K562 (cell line): ENCODE results near the gene PLIN5. TPM values are rescaled to one million over a fixed set of nuclear protein-coding genes. Genes with fewer than 3 reads are reported as not detected.

Experiments
- ATAC-seq: fragments of 200-7000 bp; cut with Tn5 transposase; 3 replicates; pipeline ENCODE4 v1.9.1; 2020; ENCODE audit warnings: moderate library complexity
- BruUV-seq: library from RNA; stranded (reverse); fragments of 400-500 nt; replicated peaks from 2 replicates; lab custom pipeline; 2021; lab: Mats Ljungman, UMichigan
- CTCF ChIA-PET: fragments of 300-600 bp; formaldehyde crosslinking; extraction: SDS; loops from one replicate; lab custom pipeline; 2021; ENCODE audit warnings: low intra/inter-chr PET ratio; lab: Yijun Ruan, JAX
- POLR2A ChIA-PET: fragments of 300-600, 350-650 bp; sonication (Branson Sonifier 250); formaldehyde crosslinking; extraction: SDS; loops from one replicate; lab custom pipeline; 2021; ENCODE audit warnings: antibody characterized with exemption, inconsistent platforms; lab: Yijun Ruan, JAX
- DNase-seq, 4 experiments: peaks; one replicate each; pipeline versions ENCODE4 v3.0.0 to v3.0.0-alpha.2; 2011 to 2018; ENCODE audit warnings: low spot score in 3 of 4, mixed read lengths in 3 of 4; ENCODE audit errors: extremely low read depth in 1 of 4
- FAIRE-seq: peaks from 2 replicates; lab custom pipeline; 2011; peaks lifted over from hg19 to GRCh38; lab: Jason Lieb, UNC
- H2AFZ ChIP-seq: 2 replicates; pipeline ENCODE4 v1.6.0; 2011; ENCODE audit warnings: low read depth, low read length, control low read depth, inconsistent platforms
- H3K27ac ChIP-seq: fragments of 200-600 bp; 3 replicates; pipeline ENCODE4 v1.8.0; 2011; ENCODE audit warnings: low read depth, mild to moderate bottlenecking, control low read depth, inconsistent platforms, low read length, moderate library complexity, mixed read lengths; ENCODE audit errors: extremely low read depth
- H3K27me3 ChIP-seq, 2 experiments: fragments of 300-600 bp in 1 of 2; 2 replicates in 1 of 2; 3 replicates in 1 of 2; pipeline versions ENCODE4 v1.6.0 to v1.8.0; 2011; ENCODE audit warnings: inconsistent platforms in 2 of 2, low read length in 2 of 2, mild to moderate bottlenecking in 1 of 2, mixed read lengths in 1 of 2, moderate library complexity in 1 of 2; ENCODE audit not compliant: control insufficient read depth in 2 of 2, insufficient read depth in 2 of 2
- H3K36me3 ChIP-seq: fragments of 300-600 bp; 3 replicates; pipeline ENCODE4 v1.8.0; 2011; ENCODE audit warnings: mild to moderate bottlenecking, low read length, inconsistent platforms; ENCODE audit not compliant: control insufficient read depth, insufficient read depth
- H3K4me1 ChIP-seq, 2 experiments: fragments of 200-600 bp in 1 of 2; replicated peaks in 1 of 2; 2 replicates in 1 of 2; 3 replicates in 1 of 2; pipeline versions ENCODE4 v1.5.1 to v1.8.0; 2011; ENCODE audit warnings: inconsistent platforms in 2 of 2, low read length in 2 of 2, mild to moderate bottlenecking in 1 of 2, mixed read lengths in 1 of 2, moderate library complexity in 1 of 2; ENCODE audit not compliant: control insufficient read depth in 2 of 2, insufficient read depth in 2 of 2
- H3K4me2 ChIP-seq: 2 replicates; pipeline ENCODE4 v1.6.1; 2011; ENCODE audit warnings: low read length, control low read depth, inconsistent platforms, mixed read lengths; ENCODE audit not compliant: insufficient read depth
- H3K4me3 ChIP-seq: fragments of 200-600 bp; sonication (generic), shearing (Covaris generic); 2 replicates; pipeline ENCODE4 v1.5.1; 2016; ENCODE audit warnings: control low read depth, inconsistent platforms
- H3K79me2 ChIP-seq: fragments of 200-600 bp; 3 replicates; pipeline ENCODE4 v1.8.0; 2011; ENCODE audit warnings: low read length, inconsistent platforms; ENCODE audit not compliant: control insufficient read depth, insufficient read depth
- H3K9ac ChIP-seq, 2 experiments: 2 replicates each; pipeline versions ENCODE4 v1.6.0 to v1.6.1; 2011; ENCODE audit warnings: low read depth in 2 of 2, low read length in 2 of 2, control low read depth in 1 of 2, inconsistent platforms in 1 of 2, mild to moderate bottlenecking in 1 of 2, mixed read lengths in 1 of 2; ENCODE audit not compliant: insufficient read depth in 1 of 2
- H3K9me1 ChIP-seq: one replicate; pipeline ENCODE4 v1.6.0; 2011; ENCODE audit warnings: inconsistent platforms, mild to moderate bottlenecking, low read length, moderate library complexity; ENCODE audit not compliant: control insufficient read depth, insufficient read depth
- H3K9me3 ChIP-seq: replicated peaks from 2 replicates; pipeline ENCODE4 v1.5.1; 2011; ENCODE audit warnings: low read depth, low read length, inconsistent platforms; ENCODE audit not compliant: control insufficient read depth, insufficient read depth
- H4K20me1 ChIP-seq: replicated peaks from 2 replicates; pipeline ENCODE4 v1.6.1; 2011; ENCODE audit warnings: low read length, inconsistent platforms, mixed read lengths; ENCODE audit not compliant: control insufficient read depth, insufficient read depth
- CEBPG ChIP-seq, 3 experiments: fragments of 200-800 bp in 1 of 3; sonication (Bioruptor generic) in 1 of 3; sonication (generic) in 1 of 3; formaldehyde crosslinking in 1 of 3; IDR thresholded peaks in 2 of 3; conservative IDR thresholded peaks in 1 of 3; 2 replicates each; pipeline versions ENCODE4 v1.6.1 to v1.8.0; 2016 to 2022; ENCODE audit warnings: missing compliant biosample characterization in 2 of 3, missing genetic modification characterization in 2 of 3, mild to moderate bottlenecking in 1 of 3, missing genetic modification reagents in 1 of 3
- CTBP1 ChIP-seq: fragments of 450-650 bp; IDR thresholded peaks from 2 replicates; pipeline ENCODE4 v1.6.1; 2016; ENCODE audit warnings: borderline replicate concordance
- HDAC2 ChIP-seq: fragments of 450-650 bp; IDR thresholded peaks from 2 replicates; pipeline ENCODE4 v1.6.1; 2016; ENCODE audit warnings: mild to moderate bottlenecking
- MBD1 ChIP-seq: fragments of 250-450 bp; sonication (Bioruptor Pico); IDR thresholded peaks from 2 replicates; pipeline ENCODE4 v1.8.0; 2022; ENCODE audit warnings: inconsistent platforms
- NELFE ChIP-seq: IDR thresholded peaks from 2 replicates; pipeline ENCODE4 v1.6.1; 2011; ENCODE audit warnings: mild to moderate bottlenecking; ENCODE audit not compliant: insufficient read depth, insufficient read length
- NR4A1 ChIP-seq, 2 experiments: fragments of 250-450 bp in 1 of 2; fragments of 450-650 bp in 1 of 2; sonication (Bioruptor Pico) in 1 of 2; IDR thresholded peaks; 2 replicates each; pipeline versions ENCODE4 v1.4.0 to v1.6.1; 2016 to 2020; ENCODE audit warnings: mild to moderate bottlenecking in 2 of 2, missing compliant biosample characterization in 1 of 2, missing genetic modification characterization in 1 of 2, moderate library complexity in 1 of 2
- ZNF280B ChIP-seq: fragments of 250-450 bp; sonication (Bioruptor Pico); IDR thresholded peaks from 2 replicates; pipeline ENCODE4 v1.5.1; 2021; ENCODE audit warnings: mild to moderate bottlenecking
- ZNF764 ChIP-seq: fragments of 250-450 bp; sonication (Bioruptor Pico); IDR thresholded peaks from 2 replicates; pipeline ENCODE4 v1.4.0; 2020; ENCODE audit warnings: low read depth, mild to moderate bottlenecking, moderate library complexity
- ZNF778 ChIP-seq: fragments of 450-650 bp; formaldehyde crosslinking; IDR thresholded peaks from 2 replicates; pipeline ENCODE4 v1.4.0; 2020; ENCODE audit warnings: mild to moderate bottlenecking, moderate library complexity
- WGBS: fragments of 100-300 bp; shearing (Covaris generic); methylation state at CpG from one replicate; pipeline ENCODE4 v1.1.6; 2016; ENCODE audit warnings: low coverage, mixed read lengths; ENCODE audit not compliant: insufficient coverage; ENCODE audit errors: missing lambda C conversion rate; 5-methylcytosine and 5-hydroxymethylcytosine counted together
- in situ Hi-C: fragments of 300-500 bp; cut with MboI; formaldehyde crosslinking; loops from 4 replicates; pipeline ENCODE4 v1.15.0; 2018; ENCODE audit warnings: inconsistent platforms, mixed read lengths
- intact Hi-C: fragments of 100-400 bp; cut with micrococcal nuclease; formaldehyde crosslinking; loops from 2 replicates; pipeline ENCODE4 v1.14.2; 2022
- polyA plus RNA-seq, 8 experiments: library from polyadenylated mRNA; depleted of rRNA in 4 of 8; stranded (reverse) in 5 of 8; unstranded in 3 of 8; fragments of >200 nt; fragmentation: Nextera tagmentation in 2 of 8; fragmentation: Illumina TruSeq in 1 of 8; extraction: Ambion mirVana in 2 of 8; extraction: Trizol in 1 of 8; gene quantifications; 2 replicates each; pipeline versions ENCODE4 v1.2.1 to v1.2.3, GENCODE V29; 2011 to 2014; ENCODE audit warnings: inconsistent platforms in 1 of 8, missing spikeins in 1 of 8
- total RNA-seq, 7 experiments: library from RNA; depleted of rRNA in 6 of 7; stranded (reverse); fragments of >200 nt in 6 of 7; fragmentation: Illumina TruSeq in 2 of 7; extraction: Trizol in 2 of 7; gene quantifications; 2 replicates each; pipeline versions ENCODE4 v1.2.1 to v1.2.3, GENCODE V29; 2011 to 2021; ENCODE audit warnings: low replicate concordance in 1 of 7
- TF ChIP-seq, protein P1 (sequence below), 3 experiments: fragments of 200-800 bp in 1 of 3; fragments of 250-450 bp in 1 of 3; fragments of 450-650 bp in 1 of 3; sonication (Bioruptor Pico) in 1 of 3; sonication (Bioruptor generic) in 1 of 3; formaldehyde crosslinking in 1 of 3; IDR thresholded peaks; 2 replicates each; pipeline versions ENCODE4 v1.6.1 to v1.8.0; 2016 to 2022; ENCODE audit warnings: mild to moderate bottlenecking in 2 of 3, missing genetic modification characterization in 2 of 3, missing compliant biosample characterization in 1 of 3, moderate library complexity in 1 of 3
- TF ChIP-seq, protein P2 (sequence below): fragments of 250-450 bp; sonication (Bioruptor Pico); IDR thresholded peaks from 2 replicates; pipeline ENCODE4 v1.9.0; 2021; ENCODE audit warnings: mild to moderate bottlenecking

The PLIN5 gene
- total and polyA plus RNA-seq, 9 of the 15 experiments (the other 6 are each of a cell fraction or from before 2014, with no cell fraction given): 0.04 to 1.3 (median 0.50) TPM

DNA sequence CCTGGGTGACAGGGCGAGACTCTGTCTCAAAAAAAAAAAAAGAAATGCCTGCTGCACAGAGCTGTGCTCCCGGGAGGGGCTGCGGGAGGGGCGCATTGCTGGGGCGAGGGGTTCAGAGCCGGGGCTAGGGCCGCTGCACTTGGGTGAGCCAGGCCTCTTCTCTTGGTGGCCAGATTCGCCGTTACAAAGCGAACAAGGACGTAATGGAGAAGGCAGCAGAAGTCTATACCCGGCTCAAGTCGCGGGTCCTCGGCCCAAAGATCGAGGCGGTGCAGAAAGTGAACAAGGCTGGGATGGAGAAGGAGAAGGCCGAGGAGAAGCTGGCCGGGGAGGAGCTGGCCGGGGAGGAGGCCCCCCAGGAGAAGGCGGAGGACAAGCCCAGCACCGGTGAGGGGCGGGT, 35.7 kb downstream of the PLIN5 start:
- ChIA-PET POLR2A (no interaction called here), CTCF (no interaction called here)
- H3K9ac ChIP-seq: no peak overlapping the region
- no peaks in the 10 kb centered on the region for H4K20me1 ChIP-seq
- peaks cover 46% of the 10 kb centered on the region; the same call in 1 of the 3 replicates for H3K36me3 ChIP-seq
- no peak overlapping the region for H3K4me3 ChIP-seq
- DNase-seq (no peak), FAIRE-seq (no peak), ATAC-seq (no peak)
- BruUV-seq: no TSS peak
- no peak overlapping the region for H3K4me2 ChIP-seq
- H3K4me1 ChIP-seq: peaks cover 0 to 32% of the 10 kb centered on the region in 2 experiments; a peak in 1 of 5 replicates
- no peaks in the 10 kb centered on the region for H3K27me3 ChIP-seq
- H3K9me1 ChIP-seq: no peaks in the 10 kb centered on the region
- in situ Hi-C loops (no loop called here), intact Hi-C loops (no loop called here)
- H3K79me2 ChIP-seq: no peaks in the 10 kb centered on the region
- no peaks in the 10 kb centered on the region for H3K9me3 ChIP-seq
- no peak overlapping the region for H2AFZ ChIP-seq
- WGBS: 93% methylated on average over 14 of the region's 23 CpGs
- H3K27ac ChIP-seq: no peak overlapping the region
- TF ChIP-seq HDAC2 (no peak), NR4A1 (CRISPR knock-in tag; IDR thresholded peaks at IDR 0.05) (no peak), NR4A1 (tag; IDR thresholded peaks at IDR 0.05) (no peak), ZNF778 (CRISPR knock-in tag) (no peak), CTBP1 (no peak), CEBPG (CRISPR knock-in tag; IDR thresholded peaks at IDR 0.05) (no peak), CEBPG (tag; conservative IDR thresholded peaks at IDR 0.05 in 1 of 2, IDR thresholded peaks at IDR 0.05 in 1 of 2) (no peak), NELFE (no peak), MBD1 (no peak), ZNF764 (no peak), ZNF280B (CRISPR knock-in tag) (no peak)
- TF ChIP-seq, protein P1, sequence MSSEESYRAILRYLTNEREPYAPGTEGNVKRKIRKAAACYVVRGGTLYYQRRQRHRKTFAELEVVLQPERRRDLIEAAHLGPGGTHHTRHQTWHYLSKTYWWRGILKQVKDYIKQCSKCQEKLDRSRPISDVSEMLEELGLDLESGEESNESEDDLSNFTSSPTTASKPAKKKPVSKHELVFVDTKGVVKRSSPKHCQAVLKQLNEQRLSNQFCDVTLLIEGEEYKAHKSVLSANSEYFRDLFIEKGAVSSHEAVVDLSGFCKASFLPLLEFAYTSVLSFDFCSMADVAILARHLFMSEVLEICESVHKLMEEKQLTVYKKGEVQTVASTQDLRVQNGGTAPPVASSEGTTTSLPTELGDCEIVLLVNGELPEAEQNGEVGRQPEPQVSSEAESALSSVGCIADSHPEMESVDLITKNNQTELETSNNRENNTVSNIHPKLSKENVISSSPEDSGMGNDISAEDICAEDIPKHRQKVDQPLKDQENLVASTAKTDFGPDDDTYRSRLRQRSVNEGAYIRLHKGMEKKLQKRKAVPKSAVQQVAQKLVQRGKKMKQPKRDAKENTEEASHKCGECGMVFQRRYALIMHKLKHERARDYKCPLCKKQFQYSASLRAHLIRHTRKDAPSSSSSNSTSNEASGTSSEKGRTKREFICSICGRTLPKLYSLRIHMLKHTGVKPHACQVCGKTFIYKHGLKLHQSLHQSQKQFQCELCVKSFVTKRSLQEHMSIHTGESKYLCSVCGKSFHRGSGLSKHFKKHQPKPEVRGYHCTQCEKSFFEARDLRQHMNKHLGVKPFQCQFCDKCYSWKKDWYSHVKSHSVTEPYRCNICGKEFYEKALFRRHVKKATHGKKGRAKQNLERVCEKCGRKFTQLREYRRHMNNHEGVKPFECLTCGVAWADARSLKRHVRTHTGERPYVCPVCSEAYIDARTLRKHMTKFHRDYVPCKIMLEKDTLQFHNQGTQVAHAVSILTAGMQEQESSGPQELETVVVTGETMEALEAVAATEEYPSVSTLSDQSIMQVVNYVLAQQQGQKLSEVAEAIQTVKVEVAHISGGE (CRISPR knock-in tag; IDR thresholded peaks at IDR 0.05): no peak
- TF ChIP-seq, protein P2, sequence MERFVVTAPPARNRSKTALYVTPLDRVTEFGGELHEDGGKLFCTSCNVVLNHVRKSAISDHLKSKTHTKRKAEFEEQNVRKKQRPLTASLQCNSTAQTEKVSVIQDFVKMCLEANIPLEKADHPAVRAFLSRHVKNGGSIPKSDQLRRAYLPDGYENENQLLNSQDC (CRISPR knock-in tag): no peak
